Stimulated activated CD8-positive, alpha-beta memory T cell treated with anti-CD3 and anti-CD28 coated beads, Interleukin-12 subunit alpha, Interleukin-12 subunit beta, amount 100 ng/mL, for 4 hours (primary cell): ENCODE measurements around the gene CD58.
A peak's percentile ranks its signal among the peaks of the same experiment; 100 is the strongest.

ENCODE experiments used
- DNase-seq: peaks from one replicate; pipeline ENCODE4 v3.0.0-alpha.2; 2020; ENCODE audit warnings: low read depth

CD58 gene

DNA sequence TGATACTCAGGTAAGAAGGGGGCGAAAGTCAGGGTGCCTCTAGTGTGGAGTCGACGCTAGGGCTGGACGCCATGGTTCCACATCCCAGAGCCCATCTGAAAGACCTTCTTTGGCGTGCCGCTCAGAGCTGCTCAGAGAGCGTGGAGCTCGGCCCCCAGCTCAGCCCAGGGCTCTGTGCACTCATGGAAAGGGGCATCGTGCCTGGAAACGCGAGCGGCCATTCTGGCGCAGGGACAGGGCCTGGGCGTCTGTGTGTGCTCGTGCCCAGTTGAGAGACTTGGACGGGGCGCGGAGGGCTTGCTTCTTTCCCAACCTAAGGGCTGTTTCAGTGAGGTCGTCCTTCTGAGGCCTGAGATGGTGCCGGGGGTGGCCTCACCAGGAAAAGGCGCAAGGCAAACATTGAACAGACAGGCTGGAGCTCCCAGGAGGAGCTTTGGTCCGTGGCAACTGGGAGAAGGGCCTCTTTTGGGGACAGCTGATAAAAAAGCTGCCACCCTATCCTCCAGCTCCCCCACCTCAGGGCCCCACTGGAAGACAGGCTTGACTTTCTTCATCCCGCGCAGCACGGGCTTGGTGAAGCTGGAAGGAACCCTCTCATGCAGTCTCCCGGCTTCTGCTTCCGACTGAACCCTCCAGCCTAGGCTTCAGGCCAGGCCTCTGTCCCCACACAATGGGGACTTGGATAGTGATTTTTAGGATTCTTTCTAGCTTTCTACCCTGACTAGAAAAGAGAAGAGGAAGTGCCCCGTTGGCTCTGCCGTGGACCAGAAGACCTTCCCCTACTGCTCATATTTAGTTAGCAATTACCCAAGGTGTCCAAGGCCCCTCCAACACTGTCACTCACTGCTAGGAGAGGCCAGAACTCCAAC is 77.1 kb downstream of the CD58 start:
- DNase-seq = no peak

DNA sequence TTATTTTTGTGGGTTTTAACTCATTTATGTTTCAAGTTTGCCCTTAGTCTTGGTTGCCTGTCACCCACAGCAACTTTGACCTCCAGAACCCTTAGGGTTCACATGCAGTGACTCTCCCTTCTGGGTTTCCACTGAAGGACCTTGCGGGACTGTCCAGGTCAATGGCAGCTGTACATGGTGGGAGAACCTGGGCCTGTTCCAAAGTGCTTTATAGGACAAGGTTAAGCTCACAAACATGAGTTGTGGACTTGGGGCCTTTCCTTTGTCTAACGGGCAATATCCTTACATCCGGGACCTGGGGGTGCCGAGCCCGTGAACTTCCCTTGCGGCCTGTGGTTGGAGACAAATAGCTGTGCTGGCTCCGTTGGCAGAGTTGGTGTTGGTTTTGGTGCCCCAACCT is 77.8 kb downstream of the CD58 start:
- DNase-seq = no peak

DNA sequence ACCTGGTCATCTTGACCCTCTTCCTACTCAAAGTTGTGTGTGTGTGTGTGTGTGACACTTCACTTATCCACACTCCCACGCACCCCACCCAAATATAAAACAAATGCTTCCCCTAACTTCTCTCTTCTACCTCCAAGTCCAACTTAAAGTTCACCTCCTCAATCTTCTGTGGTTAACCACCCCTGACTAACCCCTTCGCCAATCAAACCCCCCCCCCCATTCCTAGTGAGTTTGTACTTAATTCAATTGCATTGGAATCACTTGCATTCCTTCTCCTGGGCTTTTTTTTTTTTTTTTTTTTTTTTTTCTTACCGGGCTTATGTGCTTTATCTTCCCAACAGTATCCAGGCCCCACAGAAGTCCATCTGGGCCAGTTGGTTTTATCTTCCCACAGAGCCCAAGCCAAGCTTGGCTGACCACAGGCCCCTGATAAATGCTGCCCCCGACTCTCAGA is 78.4 kb downstream of the CD58 start:
- DNase-seq = no peak

DNA sequence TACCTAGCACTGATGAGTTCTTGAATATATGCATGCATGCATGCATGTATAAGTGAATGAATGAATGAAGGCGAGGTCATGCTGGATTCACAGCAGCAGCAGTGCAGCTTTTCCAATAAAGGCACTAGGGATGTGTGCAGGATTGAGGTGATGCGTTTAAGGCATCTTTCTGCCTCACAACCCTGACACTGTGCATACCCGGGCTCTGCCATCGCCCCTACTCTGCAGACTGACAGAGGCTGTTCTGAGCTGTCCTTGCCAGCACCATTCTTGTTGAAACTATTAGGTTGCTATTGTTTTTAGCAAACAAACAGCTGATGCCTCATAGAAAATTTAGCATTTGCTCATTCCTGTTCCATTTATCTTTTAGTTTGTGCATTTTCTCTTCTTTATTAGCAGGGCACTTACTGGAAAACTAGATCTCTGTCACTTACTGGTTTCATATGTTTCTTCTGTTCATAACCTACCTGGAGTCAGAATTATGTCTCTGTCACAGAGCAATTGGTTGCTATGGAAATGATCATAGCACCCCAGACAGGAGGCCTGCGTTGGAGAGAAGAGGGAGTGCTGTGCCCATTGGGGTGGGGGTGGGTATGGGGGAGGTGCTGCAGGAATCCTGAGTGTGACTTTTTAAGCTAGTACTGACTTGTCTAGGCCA is 79.0 kb downstream of the CD58 start:
- DNase-seq = no peak

DNA sequence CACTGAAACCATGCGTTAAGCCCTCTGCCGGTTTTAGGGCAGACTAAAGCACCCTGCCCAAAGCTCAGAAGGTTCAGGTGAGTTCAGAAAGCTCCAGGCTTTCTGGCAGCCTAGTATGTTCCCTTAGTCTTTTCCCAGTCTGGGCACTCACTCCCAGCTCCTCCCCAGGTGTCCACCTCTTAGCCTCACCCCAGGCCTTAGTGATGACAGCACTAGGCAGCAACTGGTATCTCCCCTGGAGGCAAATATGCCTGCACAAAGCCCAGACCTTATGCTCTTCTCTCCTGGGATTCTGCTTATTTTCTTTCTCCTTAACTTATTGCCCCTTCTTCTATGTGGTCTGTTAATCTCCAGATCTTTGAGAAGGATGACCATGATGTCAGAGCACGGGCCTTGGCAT is 80.2 kb downstream of the CD58 start:
- no peak for DNase-seq

DNA sequence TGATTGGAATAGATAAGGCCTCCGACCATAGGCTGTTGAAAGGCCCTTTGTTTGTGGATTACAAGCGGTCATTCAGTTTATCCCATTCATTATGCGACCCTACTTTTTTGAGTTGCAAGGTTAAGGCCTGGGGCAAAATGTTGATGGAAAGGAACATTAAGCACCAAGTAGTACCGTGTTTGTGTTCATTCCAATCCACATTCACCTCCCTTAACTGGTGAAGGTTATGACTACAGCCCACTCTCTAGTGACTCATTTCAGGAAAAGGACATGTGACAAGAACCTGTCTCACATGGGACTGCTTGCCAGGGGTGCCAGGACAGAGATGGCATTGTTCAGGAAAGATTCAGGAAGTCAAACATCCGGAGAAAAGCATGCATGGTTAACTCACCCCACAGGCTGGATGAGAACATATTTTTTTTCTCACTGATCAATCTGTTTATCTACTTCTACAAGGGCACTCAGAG is 81.6 kb downstream of the CD58 start:
- DNase-seq = no peak

DNA sequence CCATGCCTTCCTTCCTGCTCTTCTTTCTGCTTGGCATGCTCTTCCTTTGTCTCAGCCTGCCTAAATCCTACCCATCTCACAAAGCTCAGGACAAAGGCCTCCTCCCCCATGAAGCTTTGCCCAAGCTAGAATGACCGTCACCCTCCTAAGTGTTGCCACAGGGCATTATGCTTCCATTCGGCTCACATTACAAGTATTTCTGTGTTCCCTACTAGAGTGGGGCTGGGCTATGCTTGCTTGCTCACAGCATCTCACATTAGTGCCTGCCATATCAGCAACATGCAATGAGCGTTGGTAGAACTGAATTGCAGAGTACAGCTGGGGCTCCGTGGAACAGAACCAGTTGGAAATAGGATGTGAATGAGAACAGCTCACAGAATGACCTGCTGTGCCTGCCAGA is 82.8 kb downstream of the CD58 start:
- no peak for DNase-seq

DNA sequence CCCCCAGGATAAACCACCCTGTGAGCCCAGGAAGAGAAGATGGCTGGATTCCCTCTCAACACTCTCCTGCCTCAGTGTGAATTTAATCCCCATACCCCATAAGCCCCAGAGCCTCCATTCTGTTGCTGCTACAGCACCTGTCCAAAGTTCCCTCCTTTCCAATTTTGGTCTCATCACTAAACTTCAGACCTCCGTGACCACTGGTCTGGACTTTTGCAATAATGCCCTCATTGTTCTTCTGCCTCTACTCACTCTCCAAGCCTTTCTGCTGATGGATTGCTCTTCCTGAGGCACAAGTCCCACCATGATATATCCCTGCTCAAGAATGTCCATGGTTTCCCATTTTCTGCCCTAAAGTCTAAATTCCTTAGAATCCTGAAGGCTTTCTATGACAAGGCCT is 83.2 kb downstream of the CD58 start:
- no peak for DNase-seq

DNA sequence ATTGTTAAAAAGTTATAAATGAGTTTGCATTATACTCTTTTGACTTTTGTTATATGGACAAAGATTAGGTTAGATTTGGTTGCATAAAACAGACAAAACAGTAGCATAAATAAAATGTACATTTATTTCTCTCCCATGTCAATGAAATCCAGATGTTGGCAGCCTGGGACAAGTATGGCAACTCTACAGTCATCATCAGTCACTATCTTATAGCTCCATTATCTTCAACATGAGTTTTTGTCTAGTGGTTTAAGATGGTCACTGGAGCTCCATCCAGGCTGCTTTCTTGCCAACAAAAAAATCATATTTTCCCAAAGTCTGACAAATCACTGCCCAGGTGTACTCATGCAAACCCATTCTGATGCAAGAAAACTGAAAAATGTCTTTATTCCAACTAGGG is 83.8 kb downstream of the CD58 start:
- no peak for DNase-seq

DNA sequence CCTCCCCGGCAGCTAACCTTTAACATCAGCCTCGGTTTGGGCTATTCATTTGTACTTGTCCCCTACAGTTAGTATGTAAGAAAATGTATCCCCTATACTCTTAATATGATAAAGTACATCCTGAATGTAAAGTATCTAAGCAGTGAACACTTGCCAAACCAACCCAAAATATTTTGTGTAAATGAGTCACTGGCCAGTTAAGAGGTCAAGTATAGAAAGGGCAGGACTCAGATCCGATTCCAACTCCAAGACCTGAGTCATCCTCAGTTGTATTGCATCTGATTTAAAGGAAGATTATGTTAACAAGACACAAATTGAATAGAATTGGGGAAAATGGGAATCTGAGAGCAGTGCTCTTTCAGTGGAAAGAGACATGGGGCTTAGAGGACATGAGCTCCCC is 84.4 kb downstream of the CD58 start:
- no peak for DNase-seq

DNA sequence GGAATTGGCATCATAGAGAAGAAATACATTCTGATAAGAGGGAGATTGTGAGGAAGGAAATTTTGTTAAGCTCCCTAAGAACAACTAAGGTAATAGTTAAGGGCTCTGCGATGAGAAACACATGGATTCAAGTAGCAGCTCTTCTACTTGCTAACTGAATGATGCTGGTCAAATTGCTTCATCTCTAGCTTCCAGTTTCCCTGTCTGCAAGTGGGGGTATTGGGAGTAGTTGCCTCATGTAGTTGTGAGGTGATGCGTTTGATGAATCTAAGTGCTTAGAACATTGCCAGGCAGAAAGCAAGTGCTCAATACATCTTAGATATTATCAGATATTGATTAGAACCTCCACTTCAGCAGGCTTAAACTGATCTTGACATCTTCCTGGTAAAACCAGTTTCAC is 84.8 kb downstream of the CD58 start:
- no peak for DNase-seq

DNA sequence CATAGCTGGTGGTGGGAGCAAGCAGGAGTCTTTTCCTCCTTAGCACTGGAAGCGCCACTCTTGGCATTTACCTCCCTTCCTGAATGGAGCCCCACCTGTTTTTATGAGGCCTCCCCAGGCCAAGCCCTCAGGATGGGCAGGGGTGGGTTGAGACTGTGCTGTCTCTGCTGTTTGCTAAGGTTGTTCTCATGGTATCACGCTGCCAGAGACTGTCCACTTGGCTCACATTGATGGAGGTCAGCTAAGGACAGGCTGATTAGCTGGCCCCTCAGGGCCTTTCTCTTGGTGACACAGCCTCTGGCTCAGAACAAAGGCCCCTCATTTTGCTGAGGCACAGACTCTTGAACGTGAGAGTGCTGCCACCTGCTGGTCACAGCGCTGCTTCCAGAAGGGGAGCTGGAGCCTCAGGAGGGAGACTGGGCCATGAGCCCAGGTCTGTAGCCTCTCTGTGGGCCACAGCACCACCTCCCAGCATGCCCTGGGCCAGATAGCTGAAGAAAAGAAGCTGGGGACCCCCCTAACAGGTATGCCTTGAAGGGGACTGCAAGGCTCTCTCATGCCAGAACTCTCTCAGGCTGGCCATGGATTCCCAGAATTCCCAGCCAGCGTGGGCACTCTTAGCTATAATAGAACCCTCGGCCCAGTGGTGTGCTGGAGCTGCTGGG is 85.6 kb downstream of the CD58 start:
- DNase-seq = peak; percentile 66

DNA sequence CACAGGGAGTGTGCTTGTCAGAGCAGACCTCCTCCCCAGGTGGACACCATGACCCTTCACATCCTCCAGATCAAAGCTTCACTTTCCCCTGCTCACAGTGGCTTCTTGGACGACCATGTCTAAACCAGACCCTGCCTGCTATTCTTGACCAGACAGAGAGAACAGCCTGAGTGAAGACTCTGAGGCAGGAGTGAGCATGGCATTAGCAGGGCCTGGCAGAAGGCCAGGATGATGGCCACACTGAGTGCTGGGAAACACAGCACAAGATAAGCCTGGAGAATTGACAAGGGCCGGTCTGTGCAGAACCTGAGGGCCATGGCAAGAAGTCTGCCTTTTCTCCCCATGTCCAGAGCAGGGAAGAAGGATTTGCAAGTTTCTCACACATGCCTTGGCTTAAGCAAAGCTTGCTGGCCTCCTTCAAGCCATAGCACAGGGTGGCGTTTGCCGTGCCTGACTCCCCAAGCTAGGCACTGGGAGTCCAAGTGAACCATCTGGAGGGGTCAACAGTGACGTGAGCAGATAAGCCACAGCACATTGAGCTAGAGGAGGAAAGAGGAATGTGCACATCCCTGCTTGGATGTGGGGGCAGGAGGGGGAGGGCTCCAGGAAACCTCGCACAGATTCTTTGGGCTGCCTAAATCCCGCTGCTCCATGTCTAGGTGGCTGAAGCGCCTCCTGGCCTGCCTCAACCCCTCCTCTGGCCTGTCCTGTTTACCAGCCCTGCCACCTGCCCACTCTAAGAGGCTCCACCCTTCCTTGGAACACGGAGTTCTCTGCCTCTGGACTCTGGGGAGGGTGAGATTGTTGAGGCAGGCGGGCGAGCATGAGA is 87.1 kb downstream of the CD58 start:
- DNase-seq = no peak

DNA sequence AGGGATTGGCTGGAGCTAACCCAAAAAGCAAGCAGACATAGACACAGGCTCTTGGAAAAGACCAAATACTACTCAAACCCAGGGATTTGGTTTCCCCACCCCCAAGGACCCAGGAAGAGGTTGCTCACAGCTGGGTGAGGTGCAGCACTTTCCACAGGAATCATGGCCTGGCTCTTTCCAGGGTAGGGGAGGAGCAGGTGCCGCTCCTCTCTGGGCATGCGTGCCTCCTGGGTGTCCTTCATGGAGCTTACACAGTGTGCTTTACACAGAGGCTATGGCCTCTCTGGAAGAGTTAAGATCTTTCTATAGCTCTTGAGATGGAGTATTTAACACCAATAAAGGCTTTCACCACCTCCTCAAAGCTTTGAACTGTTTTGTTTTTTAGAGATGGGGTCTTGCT is 88.3 kb downstream of the CD58 start:
- no peak for DNase-seq

DNA sequence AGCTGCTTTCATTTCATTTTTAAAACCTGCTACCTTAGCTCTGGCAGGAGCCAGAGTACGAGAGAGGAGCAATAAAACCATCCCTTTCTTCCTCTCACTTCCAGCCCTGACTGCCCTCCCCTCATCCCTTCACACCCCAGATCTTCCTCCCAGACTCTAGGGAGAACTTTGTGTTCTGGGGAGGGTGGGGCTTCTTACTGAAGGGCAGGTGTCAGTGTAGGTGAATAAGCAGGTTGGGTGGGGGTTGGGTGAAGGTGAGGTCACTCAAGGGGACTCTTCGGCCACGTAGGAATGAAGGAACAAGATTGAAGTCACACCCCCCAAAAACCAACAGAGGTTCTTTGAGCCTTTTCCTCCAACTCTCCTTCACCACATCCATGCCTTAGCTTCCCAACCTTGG is 88.9 kb downstream of the CD58 start:
- DNase-seq = no peak

DNA sequence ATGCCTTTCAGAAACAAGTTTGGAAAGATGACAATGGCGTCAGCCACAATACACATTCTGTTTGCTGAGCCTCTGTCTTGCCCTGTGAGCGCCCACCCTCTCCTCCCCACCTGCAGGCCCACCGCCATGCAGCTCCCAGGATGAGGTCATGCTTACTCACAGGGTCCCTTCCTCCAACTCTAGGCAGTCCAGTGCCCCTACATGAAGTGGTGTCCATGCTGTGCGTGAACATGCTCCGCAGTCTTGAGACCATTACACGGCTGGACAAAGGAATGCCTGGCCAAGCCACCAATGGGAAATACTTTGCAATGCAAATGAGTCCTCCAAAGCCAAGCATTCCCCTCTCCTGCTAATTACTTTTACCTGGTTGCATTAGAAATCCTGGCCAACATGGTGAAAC is 92.2 kb downstream of the CD58 start:
- no peak for DNase-seq

DNA sequence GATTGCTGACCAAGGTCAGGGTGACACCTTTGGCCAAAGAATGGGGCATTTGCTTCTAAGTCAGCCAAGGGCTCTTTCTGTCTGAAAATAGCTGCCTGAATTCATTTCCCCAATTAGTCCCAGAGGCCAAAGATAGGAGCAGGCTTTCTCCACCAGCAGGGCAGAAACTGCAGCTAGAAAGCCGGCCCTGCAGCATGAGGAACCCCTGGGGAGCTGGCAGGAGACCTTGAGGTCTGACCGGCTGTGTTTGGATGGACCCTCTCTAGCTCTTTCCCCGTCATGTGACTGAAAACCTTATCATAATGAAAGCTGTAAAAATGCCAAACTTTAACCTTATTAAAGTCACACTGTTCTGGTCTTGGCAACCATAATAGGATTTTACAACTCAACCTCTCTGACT is 93.4 kb downstream of the CD58 start:
- no peak for DNase-seq

DNA sequence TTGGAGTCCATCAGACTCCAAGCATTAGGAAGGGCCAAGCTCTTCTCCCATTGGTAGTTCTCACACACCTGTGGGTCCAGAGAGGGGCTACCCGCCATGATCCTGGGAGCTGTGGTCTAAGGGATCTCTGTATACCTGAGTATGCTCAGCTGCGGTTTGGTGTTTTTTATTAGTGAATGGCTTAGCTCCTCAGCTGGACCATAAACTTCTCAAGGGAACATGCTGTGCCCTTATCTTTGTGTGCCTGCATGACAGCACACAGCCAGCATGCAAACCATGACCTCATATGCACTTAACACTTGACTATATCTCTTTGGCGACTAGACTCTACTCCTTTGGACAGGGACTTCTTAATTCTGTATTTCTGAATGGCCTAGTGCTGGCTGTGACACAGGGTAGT is 94.5 kb downstream of the CD58 start:
- no peak for DNase-seq

DNA sequence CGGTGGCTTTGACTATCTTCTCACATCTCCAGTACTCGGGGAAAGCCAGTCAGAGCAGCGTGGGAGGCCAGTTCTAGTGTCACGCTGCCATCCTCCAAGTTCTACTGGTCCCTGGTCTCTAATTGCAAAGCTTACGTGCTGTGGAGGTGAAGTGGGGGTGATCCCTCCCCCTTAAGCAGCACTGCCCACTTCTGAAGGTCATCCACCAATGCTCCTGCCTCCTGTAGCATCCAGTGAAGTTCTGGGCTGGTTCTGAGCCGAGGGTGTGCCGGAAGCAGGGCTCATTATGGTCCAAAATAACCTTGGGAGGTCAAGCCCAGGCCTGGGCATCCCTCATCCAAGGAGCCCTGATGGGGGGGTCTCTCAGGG is 95.0 kb downstream of the CD58 start:
- no peak for DNase-seq

DNA sequence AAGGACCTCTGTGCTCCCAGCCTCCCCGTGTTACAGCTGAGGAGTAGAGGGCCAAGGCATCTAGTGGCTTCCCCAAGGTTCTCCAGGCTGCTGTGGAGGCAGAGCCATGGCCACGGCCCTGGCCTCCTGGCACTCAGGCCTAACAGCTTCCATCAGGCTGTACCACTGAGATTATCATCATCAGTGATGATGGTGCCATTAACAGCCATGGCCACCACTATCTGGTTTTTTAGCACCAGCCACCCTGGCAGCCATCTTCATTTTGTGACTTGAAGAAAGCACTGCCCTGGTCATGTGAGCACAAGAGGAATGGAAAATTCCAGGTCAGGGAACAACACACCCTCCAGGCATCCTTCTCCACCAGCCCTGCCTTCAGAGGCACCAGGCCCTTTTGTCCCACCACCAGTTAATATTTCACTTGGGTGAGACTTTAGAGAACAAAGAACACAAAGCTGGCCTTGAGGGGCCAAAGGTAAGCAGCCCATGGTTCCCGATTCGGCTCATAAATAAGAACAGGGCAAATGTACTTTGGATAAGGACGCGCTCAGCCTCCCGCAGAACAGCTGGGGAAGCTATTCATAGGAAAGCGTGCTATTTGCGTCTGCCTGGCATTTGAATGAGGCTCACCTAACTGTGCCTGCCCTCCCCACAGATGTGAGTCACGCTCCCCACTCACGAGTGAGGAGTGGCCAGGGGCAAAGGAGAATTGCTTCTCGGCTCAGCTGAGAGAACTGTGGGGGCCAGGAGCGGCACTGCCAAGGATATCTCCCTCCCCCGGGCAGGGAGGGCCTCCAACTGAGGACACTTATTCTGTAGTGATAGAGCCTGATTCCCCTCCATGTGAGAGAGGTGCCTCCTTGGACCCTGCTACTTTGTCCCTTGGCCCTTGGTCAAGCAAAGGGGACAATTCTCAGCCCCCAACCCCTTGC is 95.6 kb downstream of the CD58 start:
- no peak for DNase-seq

DNA sequence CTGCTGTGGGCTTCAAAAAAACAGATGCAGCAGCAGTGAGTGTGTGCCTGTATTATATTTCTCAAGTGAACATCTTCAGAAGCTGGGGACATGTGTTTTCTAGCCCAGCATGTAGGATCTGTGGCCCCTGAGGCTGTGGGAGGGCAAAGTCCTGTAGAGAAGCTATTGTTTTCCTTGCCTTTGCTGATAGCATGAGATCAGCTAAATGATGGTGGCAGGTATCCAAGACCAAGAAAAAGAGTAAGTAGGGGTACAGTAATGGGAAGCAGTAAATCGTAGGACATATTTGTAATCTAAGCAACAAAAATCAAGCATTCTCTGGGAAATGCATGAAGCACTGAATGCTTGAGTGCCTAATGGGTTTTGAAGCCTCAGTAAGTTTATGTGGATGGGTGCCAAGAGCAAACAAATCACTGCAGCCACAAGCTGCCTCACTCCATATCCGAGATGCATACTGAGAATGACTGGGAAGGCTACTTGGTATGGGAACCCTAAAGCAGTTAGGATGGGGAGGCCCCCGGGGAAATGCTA is 98.3 kb downstream of the CD58 start:
- no peak for DNase-seq
